DND-41 (cell line): ENCODE results near the gene ITGA6.

ENCODE experiments used
- CTCF ChIP-seq: IDR thresholded peaks from 2 replicates; pipeline ENCODE4 v1.5.1; 2012; ENCODE audit warnings: borderline replicate concordance, low read length, moderate library complexity, mild to moderate bottlenecking; ENCODE audit not compliant: poor library complexity, severe bottlenecking; ENCODE audit errors: extremely low read depth
- EZH2 ChIP-seq: IDR thresholded peaks from 3 replicates; pipeline ENCODE4 v1.6.1; 2012; ENCODE audit warnings: borderline replicate concordance, low read depth, mild to moderate bottlenecking, moderate library complexity, low read length, inconsistent platforms; ENCODE audit not compliant: severe bottlenecking

DNA sequence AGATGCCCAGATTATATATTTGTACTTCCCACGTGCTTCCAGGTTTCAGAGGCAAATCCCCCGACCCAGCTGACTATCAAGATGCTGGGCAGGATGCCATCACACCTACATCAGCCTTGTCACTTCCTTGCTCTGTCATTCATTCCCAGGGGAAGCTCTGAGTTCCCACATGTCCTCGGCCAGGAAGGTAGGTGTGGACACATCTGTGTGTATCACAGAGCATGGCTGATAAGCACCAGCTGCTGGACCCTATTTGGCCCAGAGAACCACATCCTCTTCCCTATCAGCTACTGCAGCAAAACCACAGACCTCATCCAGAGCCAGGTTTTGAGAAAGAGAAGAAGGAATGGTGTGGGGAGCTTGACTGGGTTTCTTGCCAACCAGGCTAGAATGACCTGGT, 31.9 kb upstream of the ITGA6 start:
- TF ChIP-seq CTCF: no peak
- no peak for TF ChIP-seq EZH2
